GM12872 (cell line): ENCODE measurements around the gene RBFOX2.

Experiments used
- CTCF ChIP-seq: IDR thresholded peaks from 3 replicates; pipeline ENCODE4 v1.5.1; 2011; ENCODE audit warnings: low read depth, mild to moderate bottlenecking, low read length, moderate library complexity; ENCODE audit not compliant: insufficient read depth

RBFOX2 gene

DNA sequence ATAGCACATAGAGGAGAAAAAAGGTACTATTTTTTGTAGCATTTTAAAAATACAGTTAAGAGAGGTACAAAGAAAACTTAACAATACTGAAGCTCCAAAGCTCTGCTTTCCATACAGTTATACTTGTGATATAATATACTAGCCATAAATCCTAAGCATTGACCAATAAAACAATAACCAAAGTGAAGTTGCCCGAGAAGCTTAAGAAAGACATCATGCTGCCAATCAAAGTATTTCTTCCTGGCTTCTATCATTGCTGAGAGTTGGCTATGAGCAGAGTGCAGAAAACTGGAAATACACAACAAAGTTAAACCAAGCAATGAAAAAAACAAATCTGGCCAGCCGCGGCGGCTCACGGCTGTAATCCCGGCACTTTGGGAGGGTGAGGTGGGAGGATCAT lies 84.2 kb downstream of the RBFOX2 start:
- no peak for TF ChIP-seq CTCF

GRCh38 chr22:35940166-35940565 lies 88.5 kb downstream of the RBFOX2 start:
- TF ChIP-seq CTCF, result no peak

DNA sequence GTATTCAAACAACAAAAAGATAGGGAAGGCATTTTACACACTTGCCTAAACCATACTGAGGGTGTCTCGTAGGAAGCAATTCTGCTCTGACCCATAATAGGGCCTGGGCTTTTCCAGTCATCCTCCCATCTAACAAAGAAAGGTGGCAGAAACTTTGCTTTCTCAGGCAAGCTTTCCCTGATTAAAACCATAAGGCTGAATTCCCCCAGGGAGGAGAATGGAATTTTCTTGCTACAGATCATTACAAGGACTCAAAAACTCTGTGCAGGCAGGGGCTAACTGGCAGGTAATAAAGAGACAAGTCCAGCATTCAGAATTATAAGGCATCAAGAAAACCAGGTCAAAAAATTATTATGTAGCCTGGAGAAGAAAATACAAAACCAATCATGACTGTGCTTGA lies 90.4 kb downstream of the RBFOX2 start:
- TF ChIP-seq CTCF, result no peak

GRCh38 chr22:35930933-35931332 lies 97.7 kb downstream of the RBFOX2 start:
- TF ChIP-seq CTCF, result peak; percentile 51

DNA sequence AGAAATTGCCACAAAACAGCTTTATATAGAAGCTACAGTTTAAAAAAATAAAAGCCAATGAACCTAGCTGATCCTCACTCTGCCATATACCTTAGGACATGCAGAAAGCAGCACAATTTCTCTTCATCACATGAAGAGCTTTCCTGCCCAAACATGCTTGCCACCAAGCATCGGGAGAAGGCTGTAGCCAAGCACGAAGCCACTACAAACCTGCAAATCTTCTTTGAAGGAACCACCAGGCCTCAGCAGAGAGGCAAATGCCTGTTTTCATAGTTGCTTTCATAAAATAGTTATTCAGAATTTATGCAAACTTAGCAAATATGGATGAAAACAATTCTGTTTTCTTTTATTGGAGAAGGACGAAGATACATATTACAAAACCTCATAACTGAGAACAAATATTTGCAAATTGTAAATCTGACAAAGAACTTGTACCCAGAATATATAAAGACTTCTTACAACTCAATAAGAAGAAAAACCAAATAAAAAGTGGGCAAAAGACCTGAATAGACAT lies 100.3 kb downstream of the RBFOX2 start:
- TF ChIP-seq CTCF, result no peak

GRCh38 chr22:35923026-35923425 lies 105.6 kb downstream of the RBFOX2 start:
- no peak for TF ChIP-seq CTCF

GRCh38 chr22:35921777-35922176 lies 106.8 kb downstream of the RBFOX2 start:
- peak; percentile 69 for TF ChIP-seq CTCF

DNA sequence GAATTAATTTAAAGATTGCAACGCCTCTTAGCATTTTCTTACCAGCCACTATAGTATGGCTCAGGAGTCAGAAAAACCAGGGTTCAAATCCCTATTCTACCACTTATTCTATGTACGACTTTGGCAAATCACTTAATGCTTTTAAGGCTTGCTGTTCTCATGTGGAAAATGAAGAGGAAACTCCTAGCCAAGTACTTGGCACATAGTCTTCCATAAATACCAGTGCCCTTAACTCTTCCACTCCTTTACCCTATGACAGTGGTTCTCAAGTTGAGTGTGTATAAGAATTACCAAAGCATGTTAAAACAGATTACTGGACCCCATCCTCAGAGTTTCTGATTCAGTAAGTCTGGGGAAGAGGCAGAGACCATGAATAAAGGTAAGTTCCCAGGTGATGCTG lies 107.6 kb downstream of the RBFOX2 start:
- TF ChIP-seq CTCF, result no peak
